Measurements from ENCODE around the gene FBXO31.

FBXO31 gene

DNA sequence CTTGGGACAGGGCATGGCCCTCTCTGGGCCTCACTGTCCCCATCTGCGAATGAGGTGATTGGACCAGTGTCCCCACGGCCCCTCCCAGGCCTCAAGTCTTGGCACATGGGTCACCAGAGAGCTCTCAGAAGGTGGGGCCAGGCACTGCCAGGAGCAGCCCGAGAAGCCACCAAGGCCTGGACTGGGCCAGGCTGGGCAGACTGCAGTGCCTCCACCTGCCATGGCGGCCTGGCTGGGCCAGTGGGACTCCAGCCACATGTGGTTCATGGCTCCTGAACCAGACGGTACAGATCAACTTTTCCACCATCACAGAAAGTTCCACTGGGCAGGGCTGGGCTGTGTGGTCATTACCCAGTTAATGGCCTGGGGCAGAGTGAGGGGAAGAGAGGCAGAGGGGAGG, 86.2 kb downstream of the FBXO31 start:
- no peaks in the 10 kb centered on the region for H3K9me3 ChIP-seq (ENCODE audit: control insufficient read depth, insufficient read depth, low read depth, low read length)
- peaks cover 0 to 4% of the 10 kb centered on the region in 2 experiments; a peak in 1 of 3 replicates for H3K36me3 ChIP-seq (ENCODE audit: control insufficient read depth in 2 of 2, insufficient read depth in 1 of 2, low read length in 2 of 2)
- ChIA-PET POLR2A (no interaction called here), CTCF (interaction anchor here (0.6 to 2.5 kb wide), 18 partner anchors 9 to 739 kb away, joined by 3 to 20 read pairs (median 4); no protein-coding TSS in a partner anchor)
- H3K27ac ChIP-seq (ENCODE audit: extremely low read depth, low read depth, low read length): no peak overlapping the region
- H3K4me3 ChIP-seq (ENCODE audit: low read depth, low read length): no peak overlapping the region
- H3K4me1 ChIP-seq (ENCODE audit: control insufficient read depth, insufficient read depth, low read length): no peaks in the 10 kb centered on the region
- TF ChIP-seq ZNF621 (tag by site-specific recombination; IDR thresholded peaks at IDR 0.05) (no peak), ZNF510 (tag by site-specific recombination; IDR thresholded peaks at IDR 0.05; ENCODE audit: insufficient replicate concordance) (no peak), ZNF571 (tag by site-specific recombination; IDR thresholded peaks at IDR 0.05) (no peak), SCRT2 (tag by site-specific recombination; IDR thresholded peaks at IDR 0.05) (no peak), ZNF138 (tag by site-specific recombination; IDR thresholded peaks at IDR 0.05; ENCODE audit: borderline replicate concordance) (no peak), ZNF791 (tag by site-specific recombination; IDR thresholded peaks at IDR 0.05) (no peak), ZNF521 (tag by site-specific recombination; IDR thresholded peaks at IDR 0.05) (no peak), ZNF157 (tag by site-specific recombination; IDR thresholded peaks at IDR 0.05) (no peak), ZNF561 (tag by site-specific recombination; IDR thresholded peaks at IDR 0.05; ENCODE audit: borderline replicate concordance) (no peak), ZNF211 (tag by site-specific recombination; IDR thresholded peaks at IDR 0.05; ENCODE audit: low read depth) (no peak), ZNF19 (tag by site-specific recombination; IDR thresholded peaks at IDR 0.05; ENCODE audit: low read depth) (no peak), SCRT1 (tag by site-specific recombination; IDR thresholded peaks at IDR 0.05; ENCODE audit: borderline replicate concordance) (no peak), ZEB2 (tag by site-specific recombination; IDR thresholded peaks at IDR 0.05) (no peak), SETDB1 (IDR thresholded peaks at IDR 0.05; ENCODE audit: insufficient read length, low read length) (no peak)
- TF ChIP-seq, protein P1, sequence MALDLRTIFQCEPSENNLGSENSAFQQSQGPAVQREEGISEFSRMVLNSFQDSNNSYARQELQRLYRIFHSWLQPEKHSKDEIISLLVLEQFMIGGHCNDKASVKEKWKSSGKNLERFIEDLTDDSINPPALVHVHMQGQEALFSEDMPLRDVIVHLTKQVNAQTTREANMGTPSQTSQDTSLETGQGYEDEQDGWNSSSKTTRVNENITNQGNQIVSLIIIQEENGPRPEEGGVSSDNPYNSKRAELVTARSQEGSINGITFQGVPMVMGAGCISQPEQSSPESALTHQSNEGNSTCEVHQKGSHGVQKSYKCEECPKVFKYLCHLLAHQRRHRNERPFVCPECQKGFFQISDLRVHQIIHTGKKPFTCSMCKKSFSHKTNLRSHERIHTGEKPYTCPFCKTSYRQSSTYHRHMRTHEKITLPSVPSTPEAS (tag by site-specific recombination; IDR thresholded peaks at IDR 0.05): no peak
- TF ChIP-seq, protein P2, sequence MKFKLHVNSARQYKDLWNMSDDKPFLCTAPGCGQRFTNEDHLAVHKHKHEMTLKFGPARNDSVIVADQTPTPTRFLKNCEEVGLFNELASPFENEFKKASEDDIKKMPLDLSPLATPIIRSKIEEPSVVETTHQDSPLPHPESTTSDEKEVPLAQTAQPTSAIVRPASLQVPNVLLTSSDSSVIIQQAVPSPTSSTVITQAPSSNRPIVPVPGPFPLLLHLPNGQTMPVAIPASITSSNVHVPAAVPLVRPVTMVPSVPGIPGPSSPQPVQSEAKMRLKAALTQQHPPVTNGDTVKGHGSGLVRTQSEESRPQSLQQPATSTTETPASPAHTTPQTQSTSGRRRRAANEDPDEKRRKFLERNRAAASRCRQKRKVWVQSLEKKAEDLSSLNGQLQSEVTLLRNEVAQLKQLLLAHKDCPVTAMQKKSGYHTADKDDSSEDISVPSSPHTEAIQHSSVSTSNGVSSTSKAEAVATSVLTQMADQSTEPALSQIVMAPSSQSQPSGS (tag by site-specific recombination; IDR thresholded peaks at IDR 0.05; ENCODE audit: low read depth): no peak
- TF ChIP-seq, protein P3, sequence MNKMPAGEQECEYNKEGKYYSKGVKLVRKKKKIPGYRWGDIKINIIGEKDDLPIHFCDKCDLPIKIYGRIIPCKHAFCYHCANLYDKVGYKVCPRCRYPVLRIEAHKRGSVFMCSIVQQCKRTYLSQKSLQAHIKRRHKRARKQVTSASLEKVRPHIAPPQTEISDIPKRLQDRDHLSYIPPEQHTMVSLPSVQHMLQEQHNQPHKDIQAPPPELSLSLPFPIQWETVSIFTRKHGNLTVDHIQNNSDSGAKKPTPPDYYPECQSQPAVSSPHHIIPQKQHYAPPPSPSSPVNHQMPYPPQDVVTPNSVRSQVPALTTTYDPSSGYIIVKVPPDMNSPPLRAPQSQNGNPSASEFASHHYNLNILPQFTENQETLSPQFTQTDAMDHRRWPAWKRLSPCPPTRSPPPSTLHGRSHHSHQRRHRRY (tag by site-specific recombination; IDR thresholded peaks at IDR 0.05): no peak
- TF ChIP-seq, protein P4, sequence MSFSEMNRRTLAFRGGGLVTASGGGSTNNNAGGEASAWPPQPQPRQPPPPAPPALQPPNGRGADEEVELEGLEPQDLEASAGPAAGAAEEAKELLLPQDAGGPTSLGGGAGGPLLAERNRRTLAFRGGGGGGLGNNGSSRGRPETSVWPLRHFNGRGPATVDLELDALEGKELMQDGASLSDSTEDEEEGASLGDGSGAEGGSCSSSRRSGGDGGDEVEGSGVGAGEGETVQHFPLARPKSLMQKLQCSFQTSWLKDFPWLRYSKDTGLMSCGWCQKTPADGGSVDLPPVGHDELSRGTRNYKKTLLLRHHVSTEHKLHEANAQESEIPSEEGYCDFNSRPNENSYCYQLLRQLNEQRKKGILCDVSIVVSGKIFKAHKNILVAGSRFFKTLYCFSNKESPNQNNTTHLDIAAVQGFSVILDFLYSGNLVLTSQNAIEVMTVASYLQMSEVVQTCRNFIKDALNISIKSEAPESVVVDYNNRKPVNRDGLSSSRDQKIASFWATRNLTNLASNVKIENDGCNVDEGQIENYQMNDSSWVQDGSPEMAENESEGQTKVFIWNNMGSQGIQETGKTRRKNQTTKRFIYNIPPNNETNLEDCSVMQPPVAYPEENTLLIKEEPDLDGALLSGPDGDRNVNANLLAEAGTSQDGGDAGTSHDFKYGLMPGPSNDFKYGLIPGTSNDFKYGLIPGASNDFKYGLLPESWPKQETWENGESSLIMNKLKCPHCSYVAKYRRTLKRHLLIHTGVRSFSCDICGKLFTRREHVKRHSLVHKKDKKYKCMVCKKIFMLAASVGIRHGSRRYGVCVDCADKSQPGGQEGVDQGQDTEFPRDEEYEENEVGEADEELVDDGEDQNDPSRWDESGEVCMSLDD (tag by site-specific recombination; IDR thresholded peaks at IDR 0.05): no peak

All from HEK293 (cell line).